ENCODE results near the gene POU6F1.

- no peak for TF ChIP-seq CTCF (conservative IDR thresholded peaks at IDR 0.05 in 1 of 2, IDR thresholded peaks at IDR 0.05 in 1 of 2; ENCODE audit: extremely low read depth in 1 of 2, insufficient read depth in 1 of 2, low read depth in 1 of 2, low read length in 2 of 2)
- TF ChIP-seq EZH2 (IDR thresholded peaks at IDR 0.05; ENCODE audit: borderline replicate concordance, low read length), result no peak
Measured at GRCh38 chr12:51202718-51203117, 15.1 kb downstream of the POU6F1 start.
